ENCODE data around the gene IL10.

- no peak for TF ChIP-seq POLR2A (IDR thresholded peaks at IDR 0.05; ENCODE audit: low read length)
- no peak for TF ChIP-seq GATA1 (IDR thresholded peaks at IDR 0.05; ENCODE audit: low read depth, low read length)
These were observed 43.7 kb downstream of the IL10 start for GRCh38 chr1:206728697-206728987.
